Neuronal stem cell (in vitro differentiated cells): ENCODE data around the gene DNPEP.

ENCODE experiments used
- DNase-seq: peaks from one replicate; pipeline ENCODE4 v3.0.0-alpha.2; 2013; ENCODE audit warnings: low spot score
- H2AFZ ChIP-seq: one replicate; pipeline ENCODE4 v1.6.1; 2013; ENCODE audit warnings: mild to moderate bottlenecking, low read length, inconsistent platforms
- H2AK5ac ChIP-seq: 2 replicates; pipeline ENCODE4 v1.6.1; 2013; ENCODE audit warnings: low read depth, mild to moderate bottlenecking, inconsistent platforms, low read length, moderate library complexity, mixed read lengths
- H2BK120ac ChIP-seq: 2 replicates; pipeline ENCODE4 v1.6.1; 2013; ENCODE audit warnings: low read depth, mild to moderate bottlenecking, inconsistent platforms, low read length, moderate library complexity, mixed read lengths
- H2BK12ac ChIP-seq: one replicate; pipeline ENCODE4 v1.6.1; 2013; ENCODE audit warnings: low read length, inconsistent platforms
- H2BK15ac ChIP-seq: 2 replicates; pipeline ENCODE4 v1.6.1; 2013; ENCODE audit warnings: mild to moderate bottlenecking, low read length, inconsistent platforms, mixed read lengths
- H2BK5ac ChIP-seq: one replicate; pipeline ENCODE4 v1.6.1; 2013; ENCODE audit warnings: inconsistent platforms, mild to moderate bottlenecking, low read length, moderate library complexity
- H3K14ac ChIP-seq: one replicate; pipeline ENCODE4 v1.6.1; 2013; ENCODE audit warnings: low read length, inconsistent platforms
- H3K18ac ChIP-seq: 2 replicates; pipeline ENCODE4 v1.6.1; 2013; ENCODE audit warnings: low read length, inconsistent platforms
- H3K23ac ChIP-seq: 2 replicates; pipeline ENCODE4 v1.6.1; 2013; ENCODE audit warnings: low read depth, mild to moderate bottlenecking, mixed read lengths, low read length, inconsistent platforms; ENCODE audit not compliant: poor library complexity
- H3K27ac ChIP-seq: replicated peaks from 3 replicates; pipeline ENCODE4 v1.5.1; 2013; ENCODE audit warnings: low read length, inconsistent platforms
- H3K27me3 ChIP-seq, 3 experiments: 2 replicates each; pipeline ENCODE4 v1.6.1; 2013; ENCODE audit warnings: low read length in 3 of 3, mild to moderate bottlenecking in 2 of 3, inconsistent platforms in 1 of 3, low read depth in 1 of 3, mixed read lengths in 1 of 3, moderate library complexity in 1 of 3; ENCODE audit not compliant: control insufficient read depth in 3 of 3, insufficient read depth in 3 of 3
- H3K36me3 ChIP-seq, 2 donors: replicated peaks in 1 of 2; 2 replicates each; pipeline ENCODE4 v1.6.1; 2013; ENCODE audit warnings: low read length in 2 of 2; ENCODE audit not compliant: control insufficient read depth in 2 of 2, insufficient read depth in 2 of 2
- H3K4ac ChIP-seq: 2 replicates; pipeline ENCODE4 v1.6.1; 2013; ENCODE audit warnings: inconsistent platforms, mild to moderate bottlenecking, low read length, moderate library complexity
- H3K4me1 ChIP-seq, 2 donors: 1 replicate in 1 of 2; 2 replicates in 1 of 2; pipeline ENCODE4 v1.6.1; 2013; ENCODE audit warnings: low read length in 2 of 2, low read depth in 1 of 2; ENCODE audit not compliant: control insufficient read depth in 2 of 2, insufficient read depth in 1 of 2
- H3K4me2 ChIP-seq: one replicate; pipeline ENCODE4 v1.6.1; 2013; ENCODE audit warnings: mild to moderate bottlenecking, low read length, inconsistent platforms; ENCODE audit not compliant: insufficient read depth, poor library complexity, severe bottlenecking
- H3K4me3 ChIP-seq, 2 donors: 2 replicates each; pipeline ENCODE4 v1.5.1; 2013; ENCODE audit warnings: low read length in 2 of 2, mild to moderate bottlenecking in 2 of 2, inconsistent platforms in 1 of 2, moderate library complexity in 1 of 2
- H3K79me1 ChIP-seq: one replicate; pipeline ENCODE4 v1.6.1; 2013; ENCODE audit warnings: low read depth, mild to moderate bottlenecking, inconsistent platforms, low read length, moderate library complexity
- H3K9ac ChIP-seq: one replicate; pipeline ENCODE4 v1.6.1; 2013; ENCODE audit warnings: mild to moderate bottlenecking, low read depth, low read length, inconsistent platforms; ENCODE audit not compliant: poor library complexity
- H3K9me3 ChIP-seq, 2 donors: replicated peaks in 1 of 2; 2 replicates each; pipeline versions ENCODE3 to v1.6.1; 2013; ENCODE audit warnings: low read length in 2 of 2, mild to moderate bottlenecking in 2 of 2, inconsistent platforms in 1 of 2, low read depth in 1 of 2, mixed read lengths in 1 of 2, moderate library complexity in 1 of 2; ENCODE audit not compliant: control insufficient read depth in 2 of 2, insufficient read depth in 1 of 2
- H4K8ac ChIP-seq: one replicate; pipeline ENCODE4 v1.6.1; 2013; ENCODE audit warnings: low read depth, mild to moderate bottlenecking, inconsistent platforms, low read length, moderate library complexity
- H4K91ac ChIP-seq: one replicate; pipeline ENCODE4 v1.6.1; 2013; ENCODE audit warnings: low read length, low read depth, mild to moderate bottlenecking, inconsistent platforms; ENCODE audit not compliant: poor library complexity
- WGBS, 2 donors: extraction: QIAGEN DNeasy Blood & Tissue Kit; methylation state at CpG; one replicate each; pipeline ENCODE4 v1.1.7; 2013; ENCODE audit warnings: missing lambda C conversion rate in 2 of 2, mixed read lengths in 1 of 2; ENCODE audit not compliant: insufficient read length in 2 of 2, insufficient replicate concordance in 1 of 2; ENCODE audit errors: extremely low coverage in 2 of 2; 5-methylcytosine and 5-hydroxymethylcytosine counted together

Gene DNPEP

GRCh38 chr2:219416235-219416602, 28.5 kb upstream of the DNPEP start:
- Histone ChIP-seq H3K4me2 (no peak overlapping the region), H3K79me1 (no peaks in the 10 kb centered on the region), H2BK120ac (no peak overlapping the region), H3K4me1 (peaks cover 3 to 18% of the 10 kb centered on the region in 2 donors), H4K91ac (no peak overlapping the region), H3K18ac (no peak overlapping the region), H3K23ac (no peak overlapping the region), H2AFZ (peak overlapping the region; percentile 73), H2BK12ac (no peak overlapping the region), H3K4me3 (no peak overlapping the region), H3K27ac (no peak overlapping the region), H2BK5ac (no peak overlapping the region), H3K14ac (no peak overlapping the region), H3K9me3 (peaks cover 0 to 7% of the 10 kb centered on the region in 2 donors), H3K27me3 (peaks cover 2 to 29% (median 5%) of the 10 kb centered on the region in 3 experiments), H2BK15ac (no peak overlapping the region), H3K4ac (no peak overlapping the region), H3K36me3 (no peaks in the 10 kb centered on the region), H2AK5ac (no peak overlapping the region), H3K9ac (no peak overlapping the region), H4K8ac (no peak overlapping the region)
- WGBS, 2 donors: no CpG with 5 or more reads among the region's 3 CpGs
- no peak for DNase-seq

GRCh38 chr2:219415580-219416234, 28.0 kb upstream of the DNPEP start:
- Histone ChIP-seq H2BK12ac (no peak overlapping the region), H3K14ac (no peak overlapping the region), H2AFZ (peak overlapping the region; percentile 73), H3K27me3 (peaks cover 0 to 29% (median 5%) of the 10 kb centered on the region in 3 experiments), H2BK15ac (no peak overlapping the region), H3K18ac (no peak overlapping the region), H3K23ac (no peak overlapping the region), H3K4me1 (peaks cover 3 to 18% of the 10 kb centered on the region in 2 donors), H2BK5ac (no peak overlapping the region), H4K91ac (no peak overlapping the region), H3K4ac (no peak overlapping the region), H3K27ac (no peak overlapping the region), H2AK5ac (no peak overlapping the region), H3K4me2 (no peak overlapping the region), H2BK120ac (no peak overlapping the region), H4K8ac (no peak overlapping the region), H3K79me1 (no peaks in the 10 kb centered on the region), H3K36me3 (no peaks in the 10 kb centered on the region), H3K4me3 (no peak overlapping the region), H3K9me3 (peaks cover 0 to 7% of the 10 kb centered on the region in 2 donors), H3K9ac (no peak overlapping the region)
- no peak for DNase-seq
- no CpG with 5 or more reads among the region's 5 CpGs for WGBS, 2 donors

GRCh38 chr2:219414857-219415256, 27.1 kb upstream of the DNPEP start:
- Histone ChIP-seq H3K9ac (no peak overlapping the region), H2BK5ac (no peak overlapping the region), H3K4me1 (peaks cover 3 to 18% of the 10 kb centered on the region in 2 donors), H2BK15ac (no peak overlapping the region), H3K79me1 (no peaks in the 10 kb centered on the region), H2AFZ (no peak overlapping the region), H4K91ac (no peak overlapping the region), H2BK120ac (no peak overlapping the region), H3K4me2 (no peak overlapping the region), H3K23ac (no peak overlapping the region), H3K4ac (no peak overlapping the region), H2AK5ac (no peak overlapping the region), H3K36me3 (no peaks in the 10 kb centered on the region), H3K27ac (no peak overlapping the region), H3K27me3 (peaks cover under 1 to 22% (median 5%) of the 10 kb centered on the region in 3 experiments), H3K9me3 (peaks cover 0 to 7% of the 10 kb centered on the region in 2 donors), H2BK12ac (no peak overlapping the region), H3K14ac (no peak overlapping the region), H3K18ac (no peak overlapping the region), H4K8ac (no peak overlapping the region), H3K4me3 (no peak overlapping the region)
- DNase-seq: no peak
- no CpG with 5 or more reads among the region's 4 CpGs for WGBS, 2 donors

- Histone ChIP-seq H3K4ac (no peak overlapping the region), H2AFZ (no peak overlapping the region)
- WGBS, 2 donors: no CpG with 5 or more reads among the region's 8 CpGs
These were observed 22.7 kb upstream of the DNPEP start for GRCh38 chr2:219410390-219410789.

More at GRCh38 chr2:219410390-219410789, 22.7 kb upstream of the DNPEP start:
- Histone ChIP-seq H2BK12ac (no peak overlapping the region), H3K18ac (no peak overlapping the region), H3K36me3 (no peaks in the 10 kb centered on the region), H3K9ac (no peak overlapping the region), H2BK15ac (no peak overlapping the region), H3K27ac (no peak overlapping the region), H4K91ac (no peak overlapping the region), H3K4me2 (no peak overlapping the region), H3K79me1 (peaks cover 2% of the 10 kb centered on the region), H3K9me3 (peaks cover 0 to 7% of the 10 kb centered on the region in 2 donors), H2BK120ac (no peak overlapping the region), H2AK5ac (no peak overlapping the region), H3K4me1 (no peaks in the 10 kb centered on the region), H3K4me3 (no peak overlapping the region), H3K14ac (no peak overlapping the region), H4K8ac (no peak overlapping the region), H3K23ac (no peak overlapping the region), H2BK5ac (no peak overlapping the region), H3K27me3 (peaks cover 0 to 30% (median 0%) of the 10 kb centered on the region in 3 experiments)
- no peak for DNase-seq
